Peyer's patch (tissue), 4 donors: ENCODE data around the gene SLC22A23.

Experiments used
- POLR2A ChIP-seq, 2 donors: fragments of 450-650 bp; IDR thresholded peaks; one replicate each; pipeline ENCODE4 v1.5.1; 2017; ENCODE audit warnings: antibody characterized with exemption in 2 of 2, mild to moderate bottlenecking in 2 of 2, moderate library complexity in 2 of 2
- TF ChIP-seq, protein P1 (sequence below), 6 experiments: fragments of 450-650 bp in 4 of 6; fragments of 200-600 bp in 2 of 6; sonication (generic) in 1 of 6; IDR thresholded peaks; one replicate each; pipeline ENCODE4 v1.5.1; 2017 to 2019; ENCODE audit warnings: antibody characterized with exemption in 6 of 6, mild to moderate bottlenecking in 3 of 6, moderate library complexity in 1 of 6

DNA sequence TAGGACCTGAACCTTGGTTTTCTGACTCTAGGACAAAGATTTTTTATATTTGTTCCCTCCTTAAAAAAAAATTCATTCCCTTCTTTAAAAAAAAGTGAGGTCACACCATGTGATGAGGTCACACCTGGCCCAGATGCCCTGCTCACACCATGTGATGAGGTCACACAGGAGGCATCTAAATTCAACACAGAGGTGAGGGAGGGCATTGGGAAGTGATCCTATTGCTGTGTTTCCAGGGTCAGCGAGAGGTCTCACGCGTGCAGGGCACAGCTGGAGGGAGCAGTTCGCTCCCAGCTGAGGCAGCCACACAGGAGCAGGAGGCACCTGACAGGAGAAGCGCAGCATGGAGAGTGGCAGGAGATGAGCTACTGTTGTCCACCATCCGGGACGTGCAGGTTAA, 92.5 kb downstream of the SLC22A23 start:
- no peak for TF ChIP-seq POLR2A (IDR thresholded peaks at IDR 0.05)
- TF ChIP-seq, protein P1, sequence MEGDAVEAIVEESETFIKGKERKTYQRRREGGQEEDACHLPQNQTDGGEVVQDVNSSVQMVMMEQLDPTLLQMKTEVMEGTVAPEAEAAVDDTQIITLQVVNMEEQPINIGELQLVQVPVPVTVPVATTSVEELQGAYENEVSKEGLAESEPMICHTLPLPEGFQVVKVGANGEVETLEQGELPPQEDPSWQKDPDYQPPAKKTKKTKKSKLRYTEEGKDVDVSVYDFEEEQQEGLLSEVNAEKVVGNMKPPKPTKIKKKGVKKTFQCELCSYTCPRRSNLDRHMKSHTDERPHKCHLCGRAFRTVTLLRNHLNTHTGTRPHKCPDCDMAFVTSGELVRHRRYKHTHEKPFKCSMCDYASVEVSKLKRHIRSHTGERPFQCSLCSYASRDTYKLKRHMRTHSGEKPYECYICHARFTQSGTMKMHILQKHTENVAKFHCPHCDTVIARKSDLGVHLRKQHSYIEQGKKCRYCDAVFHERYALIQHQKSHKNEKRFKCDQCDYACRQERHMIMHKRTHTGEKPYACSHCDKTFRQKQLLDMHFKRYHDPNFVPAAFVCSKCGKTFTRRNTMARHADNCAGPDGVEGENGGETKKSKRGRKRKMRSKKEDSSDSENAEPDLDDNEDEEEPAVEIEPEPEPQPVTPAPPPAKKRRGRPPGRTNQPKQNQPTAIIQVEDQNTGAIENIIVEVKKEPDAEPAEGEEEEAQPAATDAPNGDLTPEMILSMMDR (IDR thresholded peaks at IDR 0.05) = no peak
